K562 (cell line): ENCODE measurements around the gene TPSAB1. TPM values are rescaled to one million over a fixed set of nuclear protein-coding genes. Genes with fewer than 3 reads are reported as not detected.

Experiments
- ATAC-seq: fragments of 200-7000 bp; cut with Tn5 transposase; 3 replicates; pipeline ENCODE4 v1.9.1; 2020; ENCODE audit warnings: moderate library complexity
- BruUV-seq: library from RNA; stranded (reverse); fragments of 400-500 nt; replicated peaks from 2 replicates; lab custom pipeline; 2021; lab: Mats Ljungman, UMichigan
- CTCF ChIA-PET: fragments of 300-600 bp; formaldehyde crosslinking; extraction: SDS; loops from one replicate; lab custom pipeline; 2021; ENCODE audit warnings: low intra/inter-chr PET ratio; lab: Yijun Ruan, JAX
- POLR2A ChIA-PET: fragments of 300-600, 350-650 bp; sonication (Branson Sonifier 250); formaldehyde crosslinking; extraction: SDS; loops from one replicate; lab custom pipeline; 2021; ENCODE audit warnings: antibody characterized with exemption, inconsistent platforms; lab: Yijun Ruan, JAX
- DNase-seq, 4 experiments: peaks; one replicate each; pipeline versions ENCODE4 v3.0.0 to v3.0.0-alpha.2; 2011 to 2018; ENCODE audit warnings: low spot score in 3 of 4, mixed read lengths in 3 of 4; ENCODE audit errors: extremely low read depth in 1 of 4
- FAIRE-seq: peaks from 2 replicates; lab custom pipeline; 2011; peaks lifted over from hg19 to GRCh38; lab: Jason Lieb, UNC
- H2AFZ ChIP-seq: 2 replicates; pipeline ENCODE4 v1.6.0; 2011; ENCODE audit warnings: low read depth, low read length, control low read depth, inconsistent platforms
- H3K27ac ChIP-seq: fragments of 200-600 bp; 3 replicates; pipeline ENCODE4 v1.8.0; 2011; ENCODE audit warnings: low read depth, mild to moderate bottlenecking, control low read depth, inconsistent platforms, low read length, moderate library complexity, mixed read lengths; ENCODE audit errors: extremely low read depth
- H3K27me3 ChIP-seq, 2 experiments: fragments of 300-600 bp in 1 of 2; 2 replicates in 1 of 2; 3 replicates in 1 of 2; pipeline versions ENCODE4 v1.6.0 to v1.8.0; 2011; ENCODE audit warnings: inconsistent platforms in 2 of 2, low read length in 2 of 2, mild to moderate bottlenecking in 1 of 2, mixed read lengths in 1 of 2, moderate library complexity in 1 of 2; ENCODE audit not compliant: control insufficient read depth in 2 of 2, insufficient read depth in 2 of 2
- H3K36me3 ChIP-seq: fragments of 300-600 bp; 3 replicates; pipeline ENCODE4 v1.8.0; 2011; ENCODE audit warnings: mild to moderate bottlenecking, low read length, inconsistent platforms; ENCODE audit not compliant: control insufficient read depth, insufficient read depth
- H3K4me1 ChIP-seq, 2 experiments: fragments of 200-600 bp in 1 of 2; replicated peaks in 1 of 2; 2 replicates in 1 of 2; 3 replicates in 1 of 2; pipeline versions ENCODE4 v1.5.1 to v1.8.0; 2011; ENCODE audit warnings: inconsistent platforms in 2 of 2, low read length in 2 of 2, mild to moderate bottlenecking in 1 of 2, mixed read lengths in 1 of 2, moderate library complexity in 1 of 2; ENCODE audit not compliant: control insufficient read depth in 2 of 2, insufficient read depth in 2 of 2
- H3K4me2 ChIP-seq: 2 replicates; pipeline ENCODE4 v1.6.1; 2011; ENCODE audit warnings: low read length, control low read depth, inconsistent platforms, mixed read lengths; ENCODE audit not compliant: insufficient read depth
- H3K4me3 ChIP-seq: fragments of 200-600 bp; sonication (generic), shearing (Covaris generic); 2 replicates; pipeline ENCODE4 v1.5.1; 2016; ENCODE audit warnings: control low read depth, inconsistent platforms
- H3K79me2 ChIP-seq: fragments of 200-600 bp; 3 replicates; pipeline ENCODE4 v1.8.0; 2011; ENCODE audit warnings: low read length, inconsistent platforms; ENCODE audit not compliant: control insufficient read depth, insufficient read depth
- H3K9ac ChIP-seq, 2 experiments: 2 replicates each; pipeline versions ENCODE4 v1.6.0 to v1.6.1; 2011; ENCODE audit warnings: low read depth in 2 of 2, low read length in 2 of 2, control low read depth in 1 of 2, inconsistent platforms in 1 of 2, mild to moderate bottlenecking in 1 of 2, mixed read lengths in 1 of 2; ENCODE audit not compliant: insufficient read depth in 1 of 2
- H3K9me1 ChIP-seq: one replicate; pipeline ENCODE4 v1.6.0; 2011; ENCODE audit warnings: inconsistent platforms, mild to moderate bottlenecking, low read length, moderate library complexity; ENCODE audit not compliant: control insufficient read depth, insufficient read depth
- H3K9me3 ChIP-seq: replicated peaks from 2 replicates; pipeline ENCODE4 v1.5.1; 2011; ENCODE audit warnings: low read depth, low read length, inconsistent platforms; ENCODE audit not compliant: control insufficient read depth, insufficient read depth
- H4K20me1 ChIP-seq: replicated peaks from 2 replicates; pipeline ENCODE4 v1.6.1; 2011; ENCODE audit warnings: low read length, inconsistent platforms, mixed read lengths; ENCODE audit not compliant: control insufficient read depth, insufficient read depth
- MBD2 ChIP-seq: sonication (generic); IDR thresholded peaks from 2 replicates; pipeline ENCODE4 v1.6.1; 2016; ENCODE audit warnings: low read depth, borderline replicate concordance
- MXI1 ChIP-seq: IDR thresholded peaks from 2 replicates; pipeline ENCODE4 v1.6.1; 2011; ENCODE audit warnings: low read depth, mild to moderate bottlenecking, improper control_type of control experiment, low read length
- NR2F6 ChIP-seq: fragments of 450-650 bp; formaldehyde crosslinking; IDR thresholded peaks from 2 replicates; pipeline ENCODE4 v1.4.0; 2020; ENCODE audit warnings: mild to moderate bottlenecking
- STAT5A ChIP-seq: IDR thresholded peaks from 2 replicates; pipeline ENCODE4 v1.6.1; 2012; ENCODE audit warnings: low read length, inconsistent platforms, borderline replicate concordance
- ZBTB17 ChIP-seq: fragments of 450-650 bp; formaldehyde crosslinking; IDR thresholded peaks from 2 replicates; pipeline ENCODE4 v1.4.0; 2020; ENCODE audit warnings: mild to moderate bottlenecking
- ZNF766 ChIP-seq: fragments of 200-800 bp; sonication (Bioruptor generic); conservative IDR thresholded peaks from 2 replicates; pipeline ENCODE4 v1.6.1; 2016; ENCODE audit warnings: missing genetic modification characterization, missing compliant biosample characterization
- WGBS: fragments of 100-300 bp; shearing (Covaris generic); methylation state at CpG from one replicate; pipeline ENCODE4 v1.1.6; 2016; ENCODE audit warnings: low coverage, mixed read lengths; ENCODE audit not compliant: insufficient coverage; ENCODE audit errors: missing lambda C conversion rate; 5-methylcytosine and 5-hydroxymethylcytosine counted together
- in situ Hi-C: fragments of 300-500 bp; cut with MboI; formaldehyde crosslinking; loops from 4 replicates; pipeline ENCODE4 v1.15.0; 2018; ENCODE audit warnings: inconsistent platforms, mixed read lengths
- intact Hi-C: fragments of 100-400 bp; cut with micrococcal nuclease; formaldehyde crosslinking; loops from 2 replicates; pipeline ENCODE4 v1.14.2; 2022
- polyA plus RNA-seq, 8 experiments: library from polyadenylated mRNA; depleted of rRNA in 4 of 8; stranded (reverse) in 5 of 8; unstranded in 3 of 8; fragments of >200 nt; fragmentation: Nextera tagmentation in 2 of 8; fragmentation: Illumina TruSeq in 1 of 8; extraction: Ambion mirVana in 2 of 8; extraction: Trizol in 1 of 8; gene quantifications; 2 replicates each; pipeline versions ENCODE4 v1.2.1 to v1.2.3, GENCODE V29; 2011 to 2014; ENCODE audit warnings: inconsistent platforms in 1 of 8, missing spikeins in 1 of 8
- total RNA-seq, 7 experiments: library from RNA; depleted of rRNA in 6 of 7; stranded (reverse); fragments of >200 nt in 6 of 7; fragmentation: Illumina TruSeq in 2 of 7; extraction: Trizol in 2 of 7; gene quantifications; 2 replicates each; pipeline versions ENCODE4 v1.2.1 to v1.2.3, GENCODE V29; 2011 to 2021; ENCODE audit warnings: low replicate concordance in 1 of 7
- TF ChIP-seq, protein P1 (sequence below): fragments of 250-450 bp; sonication (Bioruptor Pico); IDR thresholded peaks from 2 replicates; pipeline ENCODE4 v1.9.0; 2021; ENCODE audit warnings: mild to moderate bottlenecking
- TF ChIP-seq, protein P2 (sequence below): fragments of 450-650 bp; conservative IDR thresholded peaks from 2 replicates; pipeline ENCODE4 v1.6.1; 2016; ENCODE audit warnings: missing genetic modification characterization, low read depth, mild to moderate bottlenecking, missing compliant biosample characterization, moderate library complexity
- TF ChIP-seq, protein P3 (sequence below): fragments of 250-450 bp; sonication (Bioruptor Pico); IDR thresholded peaks from 2 replicates; pipeline ENCODE4 v1.8.0; 2021; ENCODE audit warnings: mild to moderate bottlenecking, moderate library complexity
- TF ChIP-seq, protein P4 (sequence below), 2 experiments: fragments of 200-800 bp in 1 of 2; sonication (Bioruptor generic) in 1 of 2; sonication (generic) in 1 of 2; formaldehyde crosslinking in 1 of 2; IDR thresholded peaks in 1 of 2; conservative IDR thresholded peaks in 1 of 2; 2 replicates each; pipeline versions ENCODE4 v1.5.0 to v1.6.1; 2016 to 2020; ENCODE audit warnings: missing compliant biosample characterization in 1 of 2, missing genetic modification characterization in 1 of 2, missing genetic modification reagents in 1 of 2
- TF ChIP-seq, protein P5 (sequence below): fragments of 250-450 bp; sonication (Bioruptor Pico); IDR thresholded peaks from 2 replicates; pipeline ENCODE4 v1.5.0; 2021
- TF ChIP-seq, protein P6 (sequence below), 2 experiments: fragments of 450-650 bp in 1 of 2; IDR thresholded peaks; 2 replicates each; pipeline ENCODE4 v1.6.1; 2011 to 2017; ENCODE audit warnings: low read depth in 2 of 2, antibody characterized with exemption in 1 of 2, borderline replicate concordance in 1 of 2, low read length in 1 of 2, mild to moderate bottlenecking in 1 of 2, mixed read lengths in 1 of 2; ENCODE audit not compliant: control insufficient read depth in 1 of 2

Gene TPSAB1
- total and polyA plus RNA-seq, 9 of the 15 experiments (the other 6 are each of a cell fraction or from before 2014, with no cell fraction given): not detected

DNA sequence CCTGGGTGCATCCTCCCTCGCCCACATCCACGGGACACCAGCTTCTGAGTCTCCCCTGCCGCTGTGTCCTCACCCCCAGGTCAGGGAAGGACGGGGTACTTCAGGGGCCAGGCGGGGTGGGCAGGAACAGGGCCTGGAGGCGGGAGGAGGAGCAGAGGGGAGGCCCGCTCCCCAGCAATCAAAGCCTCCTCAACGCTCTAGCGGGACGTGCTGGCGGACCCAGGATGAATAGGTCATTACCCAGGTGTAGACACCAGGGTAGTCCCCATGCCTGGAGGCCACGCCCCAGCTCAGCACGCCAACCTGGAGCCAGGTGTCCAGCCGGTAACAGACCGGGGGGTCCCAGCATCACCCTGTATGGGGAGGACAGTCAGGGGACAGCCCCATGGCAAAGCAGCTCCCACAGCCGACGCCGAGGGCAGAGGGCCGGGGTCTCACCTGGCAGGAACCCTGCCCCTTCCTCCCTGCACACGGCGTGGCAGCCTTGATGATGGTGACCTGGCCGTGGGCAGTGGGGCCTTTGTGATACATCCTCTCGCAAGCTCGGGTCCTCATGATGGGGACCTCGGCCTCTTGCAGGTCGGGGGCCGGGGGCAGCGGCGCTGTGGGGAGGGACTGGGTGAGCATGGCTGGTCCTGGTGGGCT, 39.6 kb downstream of the TPSAB1 start:
- Histone ChIP-seq H4K20me1 (0 out of 2 replicates have a peak, but pooled peaks cover 3% of the 10 kb centered on the region), H2AFZ (no peak overlapping the region), H3K9me1 (no peaks in the 10 kb centered on the region), H3K4me2 (no peak overlapping the region), H3K9me3 (no peaks in the 10 kb centered on the region), H3K36me3 (no peaks in the 10 kb centered on the region), H3K79me2 (no peaks in the 10 kb centered on the region), H3K27ac (no peak overlapping the region), H3K27me3 (peaks cover 25 to 69% of the 10 kb centered on the region in 2 experiments; a peak in 4 of 5 replicates), H3K4me1 (peaks cover 0 to 65% of the 10 kb centered on the region in 2 experiments; a peak in 3 of 5 replicates), H3K4me3 (no peak overlapping the region), H3K9ac (0 out of 4 replicates have a peak overlapping the region, but pooled peaks of 1 of the 2 experiments have one; percentile 14)
- intact Hi-C loops (no loop called here), in situ Hi-C loops (no loop called here)
- CTCF ChIA-PET: interaction anchor here (1.6 kb wide), 1 partner anchor 21 kb away, joined by 4 read pairs; no protein-coding TSS in a partner anchor
- 14% methylated on average over 26 of the region's 29 CpGs for WGBS
- ATAC-seq: no peak
- DNase-seq: peak in 1 of 4 experiments; percentile 13
- POLR2A ChIA-PET: interaction anchor here (0.7 to 1.4 kb wide), 2 partner anchors 10 to 36 kb away, joined by 3 to 5 read pairs; no protein-coding TSS in a partner anchor
- no TSS peak for BruUV-seq
- no peak for FAIRE-seq
- TF ChIP-seq ZNF766 (CRISPR knock-in tag) (no peak), STAT5A (no peak), MBD2 (no peak), MXI1 (no peak), NR2F6 (CRISPR knock-in tag) (no peak), ZBTB17 (no peak)
- TF ChIP-seq, protein P1, sequence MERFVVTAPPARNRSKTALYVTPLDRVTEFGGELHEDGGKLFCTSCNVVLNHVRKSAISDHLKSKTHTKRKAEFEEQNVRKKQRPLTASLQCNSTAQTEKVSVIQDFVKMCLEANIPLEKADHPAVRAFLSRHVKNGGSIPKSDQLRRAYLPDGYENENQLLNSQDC (CRISPR knock-in tag): no peak
- TF ChIP-seq, protein P2, sequence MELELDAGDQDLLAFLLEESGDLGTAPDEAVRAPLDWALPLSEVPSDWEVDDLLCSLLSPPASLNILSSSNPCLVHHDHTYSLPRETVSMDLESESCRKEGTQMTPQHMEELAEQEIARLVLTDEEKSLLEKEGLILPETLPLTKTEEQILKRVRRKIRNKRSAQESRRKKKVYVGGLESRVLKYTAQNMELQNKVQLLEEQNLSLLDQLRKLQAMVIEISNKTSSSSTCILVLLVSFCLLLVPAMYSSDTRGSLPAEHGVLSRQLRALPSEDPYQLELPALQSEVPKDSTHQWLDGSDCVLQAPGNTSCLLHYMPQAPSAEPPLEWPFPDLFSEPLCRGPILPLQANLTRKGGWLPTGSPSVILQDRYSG (tag): no peak
- TF ChIP-seq, protein P3, sequence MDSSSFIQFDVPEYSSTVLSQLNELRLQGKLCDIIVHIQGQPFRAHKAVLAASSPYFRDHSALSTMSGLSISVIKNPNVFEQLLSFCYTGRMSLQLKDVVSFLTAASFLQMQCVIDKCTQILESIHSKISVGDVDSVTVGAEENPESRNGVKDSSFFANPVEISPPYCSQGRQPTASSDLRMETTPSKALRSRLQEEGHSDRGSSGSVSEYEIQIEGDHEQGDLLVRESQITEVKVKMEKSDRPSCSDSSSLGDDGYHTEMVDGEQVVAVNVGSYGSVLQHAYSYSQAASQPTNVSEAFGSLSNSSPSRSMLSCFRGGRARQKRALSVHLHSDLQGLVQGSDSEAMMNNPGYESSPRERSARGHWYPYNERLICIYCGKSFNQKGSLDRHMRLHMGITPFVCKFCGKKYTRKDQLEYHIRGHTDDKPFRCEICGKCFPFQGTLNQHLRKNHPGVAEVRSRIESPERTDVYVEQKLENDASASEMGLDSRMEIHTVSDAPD (CRISPR knock-in tag): no peak
- TF ChIP-seq, protein P4, sequence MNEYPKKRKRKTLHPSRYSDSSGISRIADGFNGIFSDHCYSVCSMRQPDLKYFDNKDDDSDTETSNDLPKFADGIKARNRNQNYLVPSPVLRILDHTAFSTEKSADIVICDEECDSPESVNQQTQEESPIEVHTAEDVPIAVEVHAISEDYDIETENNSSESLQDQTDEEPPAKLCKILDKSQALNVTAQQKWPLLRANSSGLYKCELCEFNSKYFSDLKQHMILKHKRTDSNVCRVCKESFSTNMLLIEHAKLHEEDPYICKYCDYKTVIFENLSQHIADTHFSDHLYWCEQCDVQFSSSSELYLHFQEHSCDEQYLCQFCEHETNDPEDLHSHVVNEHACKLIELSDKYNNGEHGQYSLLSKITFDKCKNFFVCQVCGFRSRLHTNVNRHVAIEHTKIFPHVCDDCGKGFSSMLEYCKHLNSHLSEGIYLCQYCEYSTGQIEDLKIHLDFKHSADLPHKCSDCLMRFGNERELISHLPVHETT (CRISPR knock-in tag; conservative IDR thresholded peaks at IDR 0.05 in 1 of 2, IDR thresholded peaks at IDR 0.05 in 1 of 2): no peak
- TF ChIP-seq, protein P5, sequence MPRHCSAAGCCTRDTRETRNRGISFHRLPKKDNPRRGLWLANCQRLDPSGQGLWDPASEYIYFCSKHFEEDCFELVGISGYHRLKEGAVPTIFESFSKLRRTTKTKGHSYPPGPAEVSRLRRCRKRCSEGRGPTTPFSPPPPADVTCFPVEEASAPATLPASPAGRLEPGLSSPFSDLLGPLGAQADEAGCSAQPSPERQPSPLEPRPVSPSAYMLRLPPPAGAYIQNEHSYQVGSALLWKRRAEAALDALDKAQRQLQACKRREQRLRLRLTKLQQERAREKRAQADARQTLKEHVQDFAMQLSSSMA (CRISPR knock-in tag): no peak
- TF ChIP-seq, protein P6, sequence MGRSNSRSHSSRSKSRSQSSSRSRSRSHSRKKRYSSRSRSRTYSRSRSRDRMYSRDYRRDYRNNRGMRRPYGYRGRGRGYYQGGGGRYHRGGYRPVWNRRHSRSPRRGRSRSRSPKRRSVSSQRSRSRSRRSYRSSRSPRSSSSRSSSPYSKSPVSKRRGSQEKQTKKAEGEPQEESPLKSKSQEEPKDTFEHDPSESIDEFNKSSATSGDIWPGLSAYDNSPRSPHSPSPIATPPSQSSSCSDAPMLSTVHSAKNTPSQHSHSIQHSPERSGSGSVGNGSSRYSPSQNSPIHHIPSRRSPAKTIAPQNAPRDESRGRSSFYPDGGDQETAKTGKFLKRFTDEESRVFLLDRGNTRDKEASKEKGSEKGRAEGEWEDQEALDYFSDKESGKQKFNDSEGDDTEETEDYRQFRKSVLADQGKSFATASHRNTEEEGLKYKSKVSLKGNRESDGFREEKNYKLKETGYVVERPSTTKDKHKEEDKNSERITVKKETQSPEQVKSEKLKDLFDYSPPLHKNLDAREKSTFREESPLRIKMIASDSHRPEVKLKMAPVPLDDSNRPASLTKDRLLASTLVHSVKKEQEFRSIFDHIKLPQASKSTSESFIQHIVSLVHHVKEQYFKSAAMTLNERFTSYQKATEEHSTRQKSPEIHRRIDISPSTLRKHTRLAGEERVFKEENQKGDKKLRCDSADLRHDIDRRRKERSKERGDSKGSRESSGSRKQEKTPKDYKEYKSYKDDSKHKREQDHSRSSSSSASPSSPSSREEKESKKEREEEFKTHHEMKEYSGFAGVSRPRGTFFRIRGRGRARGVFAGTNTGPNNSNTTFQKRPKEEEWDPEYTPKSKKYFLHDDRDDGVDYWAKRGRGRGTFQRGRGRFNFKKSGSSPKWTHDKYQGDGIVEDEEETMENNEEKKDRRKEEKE (IDR thresholded peaks at IDR 0.05; ENCODE audit: borderline replicate concordance in 1 of 2, control insufficient read depth in 1 of 2, low read depth in 2 of 2, low read length in 1 of 2): no peak
